Spleen (tissue), 11 donors: Measurements from ENCODE around the gene KIF25. TPM values are rescaled to one million over a fixed set of nuclear protein-coding genes. Genes with fewer than 3 reads are reported as not detected.

Experiments used
- DNase-seq: peaks from one replicate; pipeline ENCODE4 v3.0.0-alpha.2; 2020
- H3K27ac ChIP-seq, 8 donors: fragments of 200-600 bp; sonication (generic) in 7 of 8; 1 replicate in 4 of 8; 2 replicates in 4 of 8; pipeline versions ENCODE4 v1.5.0 to v1.8.0; 2016 to 2021; ENCODE audit warnings: inconsistent platforms in 4 of 8, mild to moderate bottlenecking in 4 of 8, moderate library complexity in 1 of 8
- H3K27me3 ChIP-seq, 7 donors: fragments of 200-600 bp; sonication (generic) in 6 of 7; replicated peaks in 1 of 7; 1 replicate in 4 of 7; 2 replicates in 3 of 7; pipeline versions ENCODE4 v1.5.0 to v1.8.0; 2016 to 2021; ENCODE audit warnings: inconsistent platforms in 3 of 7, mild to moderate bottlenecking in 1 of 7
- H3K36me3 ChIP-seq, 6 donors: fragments of 200-600 bp; sonication (generic) in 5 of 6; 1 replicate in 4 of 6; 2 replicates in 2 of 6; pipeline versions ENCODE4 v1.5.0 to v1.8.0; 2016 to 2021; ENCODE audit warnings: inconsistent platforms in 2 of 6
- H3K4me1 ChIP-seq, 6 donors: fragments of 200-600 bp; sonication (generic) in 5 of 6; 1 replicate in 3 of 6; 2 replicates in 3 of 6; pipeline versions ENCODE4 v1.5.0 to v1.8.0; 2016 to 2021; ENCODE audit warnings: inconsistent platforms in 3 of 6
- H3K4me3 ChIP-seq, 8 donors: fragments of 200-600 bp; sonication (generic) in 7 of 8; 1 replicate in 4 of 8; 2 replicates in 4 of 8; pipeline versions ENCODE4 v1.5.0 to v1.8.0; 2016 to 2021; ENCODE audit warnings: inconsistent platforms in 4 of 8, mild to moderate bottlenecking in 4 of 8, moderate library complexity in 2 of 8
- H3K9me3 ChIP-seq, 8 donors: fragments of 200-600 bp; sonication (generic) in 7 of 8; 1 replicate in 4 of 8; 2 replicates in 4 of 8; pipeline versions ENCODE4 v1.5.0 to v1.8.0; 2016 to 2021; ENCODE audit warnings: inconsistent platforms in 4 of 8
- CTCF ChIP-seq, 11 experiments: fragments of 200-600 bp in 7 of 11; fragments of 450-650 bp in 4 of 11; sonication (generic) in 4 of 11; IDR thresholded peaks in 8 of 11; conservative IDR thresholded peaks in 3 of 11; 1 replicate in 7 of 11; 2 replicates in 4 of 11; pipeline versions ENCODE4 v1.4.0 to v1.8.0; 2016 to 2021; ENCODE audit warnings: antibody characterized with exemption in 11 of 11, inconsistent platforms in 4 of 11, mild to moderate bottlenecking in 1 of 11
- POLR2A ChIP-seq, 3 donors: fragments of 450-650 bp; IDR thresholded peaks; one replicate each; pipeline ENCODE4 v1.5.1; 2017; ENCODE audit warnings: antibody characterized with exemption in 3 of 3, mild to moderate bottlenecking in 1 of 3
- POLR2AphosphoS5 ChIP-seq, 3 donors: sonication (generic); formaldehyde crosslinking; IDR thresholded peaks; one replicate each; pipeline ENCODE4 v1.5.1; 2017; ENCODE audit warnings: antibody characterized with exemption in 3 of 3
- WGBS, 5 donors: extraction: QIAGEN DNeasy Blood & Tissue Kit in 3 of 5; methylation state at CpG; one replicate each; pipeline versions ENCODE4 v1.1.5 to v1.1.7; 2013 to 2018; 5-methylcytosine and 5-hydroxymethylcytosine counted together
- intact Hi-C: fragments of 100-400 bp; cut with DNase I; formaldehyde crosslinking; loops from one replicate; pipeline ENCODE4 v1.15.0; 2023; ENCODE audit warnings: low total_unique reads
- polyA plus RNA-seq, 3 donors: library from polyadenylated mRNA; stranded (reverse); fragments of 200-250 nt; gene quantifications; one replicate each; pipeline ENCODE4 v1.2.1, GENCODE V29; 2013
- total RNA-seq, 7 donors: library from RNA; depleted of rRNA in 3 of 7; stranded (reverse); fragments of >200 nt in 3 of 7; fragmentation: NEBNext Ultra II Directional in 4 of 7; extraction: Animal tissue kit (Norgen Biotek cat#: 25700) in 4 of 7; gene quantifications; one replicate each; pipeline versions ENCODE4 v1.1.0 to v1.2.1, GENCODE V29; 2016 to 2021
- donor health status: healthy with polysubstance abuse.
- donor health status: DM: no; HTN: no; CAD: no; lungs with moderate emphysema.
- donor health status: DM: no; HTN: no; CAD: no.
- donor health status: Bipolar disorder and iron deficiency.
- donor health status: healthy.
- donor health status: DM: no; HTN: no; CAD: no.
- donor health status: DM: yes; HTN: yes; CAD: no.

KIF25 gene
- total and polyA plus RNA-seq, 10 donors, result 0.32 to 1.7 (median 0.49) TPM; not detected in 3

DNA sequence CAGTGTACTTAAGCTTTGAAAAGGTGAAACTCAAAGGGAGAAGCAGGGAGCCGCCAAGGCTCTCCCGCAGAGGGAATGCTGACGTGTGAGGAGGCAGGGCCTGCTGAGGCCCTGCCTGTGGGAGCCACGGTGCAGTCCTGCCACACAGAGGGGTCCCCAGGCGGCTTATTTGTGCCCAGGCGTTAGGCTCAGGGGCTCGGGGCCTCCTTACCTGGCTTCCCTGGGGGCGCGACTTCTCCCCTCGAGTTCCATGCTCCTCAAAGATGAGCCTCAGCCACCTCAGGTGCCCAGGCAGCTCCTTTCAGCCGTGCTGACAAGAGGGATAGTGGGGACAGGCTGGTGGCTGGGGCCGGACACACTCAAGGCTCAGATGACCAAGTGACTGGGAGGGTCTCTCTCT, 2.2 kb upstream of the KIF25 start:
- WGBS, 5 donors, result 90 to 95% (median 93%) methylated on average over 12 of the region's 12 CpGs
- no peak overlapping the region for H3K27ac ChIP-seq
- DNase-seq, result no peak

DNA sequence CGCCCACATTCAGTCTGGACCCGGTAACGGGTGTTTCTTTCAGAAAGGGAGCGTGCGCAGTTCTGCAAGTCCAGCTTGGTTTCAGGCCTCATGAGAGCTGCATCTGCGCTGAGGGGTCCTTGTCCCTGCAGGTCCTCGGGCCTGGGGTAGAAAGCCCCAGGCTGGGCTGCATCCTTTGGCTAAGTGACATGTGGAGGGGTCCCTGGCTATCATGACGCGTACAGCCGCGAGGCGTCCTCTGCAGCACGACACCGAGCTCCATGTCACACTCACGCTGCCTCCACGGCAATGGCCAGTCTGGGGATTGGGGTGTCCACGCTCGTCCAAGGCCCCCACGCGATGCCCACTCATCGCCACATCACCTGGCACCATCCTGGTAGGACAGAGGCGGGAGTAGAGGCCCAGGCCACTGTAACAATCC, 1.7 kb upstream of the KIF25 start:
- H3K36me3 ChIP-seq, result no peaks in the 10 kb centered on the region
- H3K4me1 ChIP-seq, result no peaks in the 10 kb centered on the region
- no peak overlapping the region for H3K27ac ChIP-seq
- no peak for TF ChIP-seq CTCF (IDR thresholded peaks at IDR 0.05 in 8 of 11, conservative IDR thresholded peaks at IDR 0.05 in 3 of 11)
- no peak for TF ChIP-seq POLR2A (IDR thresholded peaks at IDR 0.05)
- TF ChIP-seq POLR2AphosphoS5 (IDR thresholded peaks at IDR 0.05), result no peak
- no peak for DNase-seq
- peaks cover 0 to 5% (median 0%) of the 10 kb centered on the region in 8 donors for H3K9me3 ChIP-seq
- peaks cover 0 to 28% (median 0%) of the 10 kb centered on the region in 7 donors for H3K27me3 ChIP-seq
- intact Hi-C loops, result no loop called here
- 91 to 97% (median 94%) methylated on average over 22 of the region's 22 CpGs for WGBS, 5 donors
- H3K4me3 ChIP-seq, result no peak overlapping the region

More for the DNA sequence above, 2.2 kb upstream of the KIF25 start:
- intact Hi-C loops, result no loop called here
- Histone ChIP-seq H3K4me1 (no peaks in the 10 kb centered on the region), H3K4me3 (no peak overlapping the region), H3K9me3 (peaks cover 0 to 9% (median 0%) of the 10 kb centered on the region in 8 donors), H3K27me3 (peaks cover 0 to 28% (median 0%) of the 10 kb centered on the region in 7 donors), H3K36me3 (no peaks in the 10 kb centered on the region)
- TF ChIP-seq CTCF (IDR thresholded peaks at IDR 0.05 in 8 of 11, conservative IDR thresholded peaks at IDR 0.05 in 3 of 11) (no peak), POLR2A (IDR thresholded peaks at IDR 0.05) (no peak), POLR2AphosphoS5 (IDR thresholded peaks at IDR 0.05) (no peak)

- intact Hi-C loops, result no loop called here
- H3K4me3 ChIP-seq, result no peak overlapping the region
- H3K9me3 ChIP-seq, result no peaks in the 10 kb centered on the region
- no peaks in the 10 kb centered on the region for H3K36me3 ChIP-seq
- DNase-seq, result no peak
- peaks cover 0 to 28% (median 0%) of the 10 kb centered on the region in 7 donors for H3K27me3 ChIP-seq
- no peak overlapping the region for H3K27ac ChIP-seq
- no peaks in the 10 kb centered on the region for H3K4me1 ChIP-seq
- TF ChIP-seq POLR2A (IDR thresholded peaks at IDR 0.05) (no peak), CTCF (IDR thresholded peaks at IDR 0.05 in 8 of 11, conservative IDR thresholded peaks at IDR 0.05 in 3 of 11) (no peak), POLR2AphosphoS5 (IDR thresholded peaks at IDR 0.05) (no peak)
- WGBS, 5 donors, result 51 to 76% (median 59%) methylated on average over 25 to 43 of the region's 43 CpGs
Measured at GRCh38 chr6:167996424-167997199, 859 bp upstream of the KIF25 start.

GRCh38 chr6:167998215-167998614, 744 bp downstream of the KIF25 start:
- intact Hi-C loops, result no loop called here

More at GRCh38 chr6:167998215-167998614, 744 bp downstream of the KIF25 start:
- TF ChIP-seq CTCF (IDR thresholded peaks at IDR 0.05 in 8 of 11, conservative IDR thresholded peaks at IDR 0.05 in 3 of 11) (no peak), POLR2A (IDR thresholded peaks at IDR 0.05) (no peak), POLR2AphosphoS5 (IDR thresholded peaks at IDR 0.05) (no peak)
- Histone ChIP-seq H3K4me3 (no peak overlapping the region), H3K4me1 (no peaks in the 10 kb centered on the region), H3K27me3 (peaks cover 0 to 28% (median 0%) of the 10 kb centered on the region in 7 donors), H3K27ac (no peak overlapping the region), H3K36me3 (no peaks in the 10 kb centered on the region), H3K9me3 (no peaks in the 10 kb centered on the region)
- WGBS, 5 donors, result 83 to 91% (median 87%) methylated on average over 5 of the region's 5 CpGs
- no peak for DNase-seq
